ENCODE results near the gene PTP4A1.

DNA sequence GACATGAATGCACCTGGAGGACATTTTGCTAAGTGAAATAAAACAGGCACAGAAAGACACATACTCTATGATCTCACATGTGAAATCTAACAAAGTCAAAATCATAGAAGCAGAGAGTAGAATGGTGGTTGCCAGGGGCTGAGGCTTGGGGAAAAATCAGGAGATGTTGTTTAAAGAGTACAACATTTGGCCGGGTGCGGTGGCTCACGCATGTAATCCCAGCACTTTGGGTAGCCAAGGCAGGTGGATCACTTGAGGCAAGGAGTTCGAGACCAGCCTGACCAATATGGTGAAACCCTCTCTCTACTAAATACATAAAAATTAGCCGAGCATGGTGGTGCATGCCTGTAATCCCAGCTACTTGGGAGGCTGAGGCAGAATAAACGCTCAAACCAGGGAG is 26.0 kb upstream of the PTP4A1 start:
- TF ChIP-seq FOXM1 (IDR thresholded peaks at IDR 0.05; ENCODE audit: borderline replicate concordance, low read depth): no peak
- no peak for TF ChIP-seq EGR1 (IDR thresholded peaks at IDR 0.05)
- no peak for TF ChIP-seq EP300 (IDR thresholded peaks at IDR 0.05; ENCODE audit: borderline replicate concordance)
- TF ChIP-seq YY1 (IDR thresholded peaks at IDR 0.05; ENCODE audit: low read depth): no peak
- TF ChIP-seq, protein P1, sequence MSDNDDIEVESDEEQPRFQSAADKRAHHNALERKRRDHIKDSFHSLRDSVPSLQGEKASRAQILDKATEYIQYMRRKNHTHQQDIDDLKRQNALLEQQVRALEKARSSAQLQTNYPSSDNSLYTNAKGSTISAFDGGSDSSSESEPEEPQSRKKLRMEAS (IDR thresholded peaks at IDR 0.05): no peak
- TF ChIP-seq CEBPB (IDR thresholded peaks at IDR 0.05): no peak
- no peak for TF ChIP-seq RAD21 (IDR thresholded peaks at IDR 0.05; ENCODE audit: low read depth)
